Measurements from ENCODE around the gene CD33.

CD33 gene

DNA sequence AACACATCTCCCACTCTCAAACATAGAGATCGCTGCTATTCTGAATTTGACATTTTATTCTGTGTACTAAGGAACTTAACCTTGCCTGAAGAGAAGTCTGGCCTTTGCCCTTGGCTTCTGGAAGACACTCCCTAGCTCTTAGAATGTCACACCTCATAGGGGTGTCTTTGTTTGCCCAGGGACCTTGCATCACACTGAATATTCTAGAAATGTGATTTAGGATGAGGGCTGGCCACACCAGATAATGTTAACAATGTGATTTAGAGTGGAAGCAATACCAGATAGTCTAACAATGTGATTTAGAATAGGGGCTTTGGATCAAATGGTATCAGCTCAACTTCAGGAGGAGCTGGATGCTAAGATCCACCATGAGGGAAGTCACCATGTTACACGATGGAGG lies 32.6 kb downstream of the CD33 start:
- in situ Hi-C loops (cut with MboI; ENCODE audit: low sequenced_read_pairs) = loop anchor here (10.0 kb wide), 1 partner anchor 93 kb away; no protein-coding TSS in a partner anchor

DNA sequence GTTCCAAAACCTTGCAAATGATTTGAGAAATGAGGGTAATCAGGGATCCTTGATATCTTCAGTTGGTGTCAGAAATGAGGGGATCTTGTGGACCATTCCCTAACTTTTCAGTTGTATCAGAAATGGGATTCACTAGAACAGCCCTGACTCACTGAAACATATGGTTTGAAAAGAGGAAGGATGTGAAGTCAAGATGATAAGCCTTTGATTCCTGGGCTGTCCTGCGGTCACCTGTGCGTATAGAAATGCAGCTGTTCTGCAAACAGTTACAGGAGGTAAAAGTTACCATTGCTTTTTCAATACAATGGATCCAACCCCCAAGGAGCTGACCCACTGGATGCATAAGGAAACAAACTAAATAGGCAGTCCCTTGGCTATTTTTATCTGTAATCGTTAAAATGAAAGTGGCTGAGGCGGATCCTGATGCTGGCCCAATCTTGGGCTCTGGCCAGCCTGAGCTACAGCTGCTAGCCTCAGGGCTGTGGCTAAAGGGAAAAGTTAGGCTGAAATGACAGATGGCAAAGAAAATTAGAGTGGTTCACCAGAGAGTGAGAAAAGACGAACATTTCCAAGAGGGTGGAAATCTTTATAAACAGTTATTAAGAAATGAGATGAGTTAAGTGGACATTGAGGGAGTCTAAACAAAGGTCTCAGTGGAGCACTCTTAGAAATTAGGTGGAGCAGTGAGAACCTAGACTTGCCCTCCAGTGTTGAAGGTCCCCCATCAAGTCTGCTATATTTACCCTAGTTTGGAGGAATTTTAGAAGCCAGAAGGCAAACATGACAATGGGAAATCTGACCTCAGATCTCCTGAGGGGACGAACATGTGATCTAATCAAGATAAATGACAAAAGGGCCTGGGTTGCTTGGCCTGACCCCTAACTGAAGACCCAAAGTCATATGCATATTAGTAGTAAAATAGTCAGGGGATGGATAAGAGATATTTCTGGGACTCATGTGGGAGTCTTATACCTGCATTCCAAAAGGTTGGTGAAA lies 33.6 kb downstream of the CD33 start:
- in situ Hi-C loops (cut with MboI; ENCODE audit: low sequenced_read_pairs) = loop anchor here (10.0 kb wide), 1 partner anchor 94 kb away; no protein-coding TSS in a partner anchor

DNA sequence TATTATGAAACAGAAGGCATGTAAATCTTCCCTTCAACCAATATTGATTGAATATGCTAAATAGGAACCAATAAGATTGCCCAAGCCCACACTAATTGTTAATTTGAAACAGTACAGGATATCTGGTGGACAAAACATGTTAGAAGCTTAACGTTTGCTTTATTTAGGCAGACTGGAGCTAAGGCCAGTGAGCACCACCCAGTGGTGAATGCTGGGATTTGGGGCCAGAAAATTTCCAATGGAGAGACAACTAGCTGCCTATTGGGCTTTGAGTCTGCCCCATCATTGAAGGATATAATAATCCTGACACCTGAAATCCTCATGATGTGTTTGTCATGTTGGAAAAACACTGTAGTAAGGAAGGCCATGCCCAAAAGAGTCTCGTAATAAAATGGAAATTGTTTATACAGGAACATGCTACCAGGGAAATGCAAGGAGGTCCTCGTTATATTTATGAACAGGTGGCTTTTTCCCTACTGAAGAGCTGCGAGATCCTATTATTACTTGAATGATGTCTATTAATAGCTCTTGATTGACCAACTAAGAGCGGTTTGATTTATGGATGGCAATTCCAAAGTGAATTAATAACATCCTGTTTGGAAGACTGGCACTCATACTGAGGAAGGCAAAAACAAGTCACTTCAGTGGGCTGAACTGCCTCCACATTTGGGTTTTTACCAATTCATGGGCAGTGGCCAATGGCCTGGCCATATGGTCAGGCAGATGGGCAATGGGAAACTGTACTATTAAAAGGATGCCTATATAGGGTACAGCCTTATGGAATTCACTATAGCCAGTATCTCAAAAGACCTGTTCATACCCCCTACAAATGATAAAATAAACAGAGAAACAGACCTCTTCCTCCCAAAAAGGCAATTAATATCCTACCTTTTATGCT lies 34.7 kb downstream of the CD33 start:
- in situ Hi-C loops (cut with MboI; ENCODE audit: low sequenced_read_pairs) = loop anchor here (10.0 kb wide), 1 partner anchor 95 kb away; no protein-coding TSS in a partner anchor

DNA sequence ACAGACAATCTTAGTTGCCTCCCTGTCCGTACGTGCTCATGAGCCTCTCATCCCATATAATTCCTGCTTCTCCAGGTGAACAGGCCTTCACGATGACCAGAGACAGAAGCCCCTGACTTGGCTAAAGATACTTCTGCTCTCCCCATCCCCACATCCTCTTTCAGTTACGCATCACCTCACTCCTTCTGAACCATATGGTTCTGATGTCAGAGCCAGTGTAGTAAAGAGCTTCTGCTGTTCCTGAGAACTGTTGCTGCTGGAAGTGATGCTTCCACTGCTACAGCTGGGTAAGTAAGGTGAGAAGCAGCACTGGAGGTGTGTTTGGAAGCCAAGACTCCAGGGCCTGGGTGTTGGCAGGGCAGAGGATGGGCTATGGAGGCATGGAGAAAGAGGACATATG lies 38.9 kb downstream of the CD33 start:
- in situ Hi-C loops (cut with MboI; ENCODE audit: low sequenced_read_pairs) = no loop called here

DNA sequence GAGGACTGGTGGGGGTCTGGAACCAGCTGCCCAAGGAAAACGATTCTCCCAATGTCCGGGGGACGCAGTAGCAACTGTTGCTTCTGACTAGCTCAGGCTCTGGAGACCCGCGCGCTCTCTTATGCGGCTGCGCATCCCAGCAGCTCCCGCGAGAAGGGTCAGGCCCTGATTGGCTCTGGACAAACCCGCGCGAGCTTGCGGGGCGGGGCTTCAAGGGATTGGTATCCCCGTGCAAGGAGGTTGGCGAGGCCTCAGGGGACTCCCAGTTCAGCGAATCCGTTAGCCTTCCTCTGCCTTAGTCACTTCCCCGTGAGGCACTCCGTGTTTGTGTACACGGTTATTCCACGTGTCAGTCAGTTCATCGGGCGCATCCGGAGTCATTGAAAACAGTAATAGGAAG lies 46.2 kb downstream of the CD33 start:
- in situ Hi-C loops (cut with MboI; ENCODE audit: low sequenced_read_pairs) = no loop called here

DNA sequence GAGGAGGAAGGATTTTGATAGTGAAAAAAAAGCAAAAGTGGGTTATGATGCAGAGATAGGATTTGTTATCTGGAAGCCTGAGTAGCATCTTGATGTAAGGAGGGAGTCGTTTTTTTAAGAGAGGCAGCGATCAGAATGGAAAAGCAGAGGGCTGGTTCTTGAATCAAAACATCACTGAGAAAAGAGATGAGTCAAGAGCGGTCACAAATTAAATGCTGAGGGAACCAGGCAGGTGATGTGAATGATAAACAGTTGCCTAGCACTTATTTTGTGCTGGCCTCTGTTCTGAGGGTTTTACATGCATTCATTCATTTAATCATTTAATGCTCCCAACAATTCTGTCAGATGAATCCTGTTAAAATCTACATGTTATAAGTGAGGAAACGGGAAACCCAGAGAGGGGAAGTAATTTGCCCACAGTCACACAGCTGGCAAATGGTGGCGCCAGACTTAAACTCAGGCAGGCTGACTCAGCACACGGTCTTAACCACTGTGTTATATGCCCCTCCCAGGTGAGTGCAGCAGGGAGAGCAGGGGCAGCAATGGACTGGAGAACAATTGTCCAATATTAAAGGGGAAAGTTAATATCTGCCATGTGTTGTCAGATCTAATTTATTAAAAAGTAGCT lies 47.4 kb downstream of the CD33 start:
- in situ Hi-C loops (cut with MboI; ENCODE audit: low sequenced_read_pairs) = no loop called here

DNA sequence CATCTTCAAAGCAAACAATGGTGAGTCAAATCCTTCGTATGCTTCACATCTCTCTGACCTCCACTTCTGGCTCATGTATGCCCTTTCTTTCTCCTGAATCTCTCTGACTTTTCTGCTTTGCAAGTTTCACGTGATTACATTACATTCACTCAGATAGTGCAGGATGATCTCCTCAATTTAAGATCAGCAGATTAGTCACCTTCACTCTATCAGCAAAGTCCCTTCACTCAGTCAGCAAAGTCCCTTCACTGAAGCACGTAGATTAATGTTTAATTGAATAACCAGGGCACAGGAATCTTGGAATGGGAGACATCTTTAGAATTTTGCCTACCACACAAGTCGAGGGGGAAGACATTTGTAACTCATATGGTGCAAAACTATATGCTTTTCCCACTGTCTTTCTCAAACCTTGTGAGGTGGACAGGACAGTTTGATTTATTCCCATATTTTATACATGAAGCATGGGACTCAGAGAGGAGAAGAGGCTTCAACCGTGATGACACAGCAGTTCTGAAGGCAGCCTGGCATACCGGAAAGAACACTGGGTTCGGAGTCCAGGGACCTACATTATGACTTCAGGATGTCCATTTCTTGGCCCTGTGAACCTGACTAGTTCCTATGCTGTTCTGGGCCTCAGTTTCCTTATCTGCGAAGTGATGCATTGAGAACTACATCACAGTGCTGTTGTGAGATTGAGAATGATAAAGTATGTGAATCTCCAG lies 49.3 kb downstream of the CD33 start:
- in situ Hi-C loops (cut with MboI; ENCODE audit: low sequenced_read_pairs) = no loop called here

DNA sequence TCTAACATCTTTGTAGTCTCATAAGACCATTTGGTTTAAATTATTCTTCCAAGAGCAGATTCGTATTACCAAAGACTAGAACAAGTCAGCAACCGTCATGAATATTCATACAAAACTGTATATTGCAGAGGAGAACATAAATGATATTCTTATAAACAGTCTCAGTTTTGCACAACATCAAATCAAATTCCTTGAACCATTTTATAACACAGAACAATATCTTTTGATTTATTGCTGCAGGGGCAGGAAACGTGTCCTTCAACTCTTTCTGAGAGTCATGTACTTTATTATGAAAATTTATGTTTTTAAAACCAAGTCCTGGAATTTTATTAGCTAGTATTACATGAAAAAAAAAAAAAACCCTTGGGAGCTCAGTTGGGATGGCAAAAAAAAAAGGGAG lies 52.2 kb downstream of the CD33 start:
- in situ Hi-C loops (cut with MboI; ENCODE audit: low sequenced_read_pairs) = no loop called here

DNA sequence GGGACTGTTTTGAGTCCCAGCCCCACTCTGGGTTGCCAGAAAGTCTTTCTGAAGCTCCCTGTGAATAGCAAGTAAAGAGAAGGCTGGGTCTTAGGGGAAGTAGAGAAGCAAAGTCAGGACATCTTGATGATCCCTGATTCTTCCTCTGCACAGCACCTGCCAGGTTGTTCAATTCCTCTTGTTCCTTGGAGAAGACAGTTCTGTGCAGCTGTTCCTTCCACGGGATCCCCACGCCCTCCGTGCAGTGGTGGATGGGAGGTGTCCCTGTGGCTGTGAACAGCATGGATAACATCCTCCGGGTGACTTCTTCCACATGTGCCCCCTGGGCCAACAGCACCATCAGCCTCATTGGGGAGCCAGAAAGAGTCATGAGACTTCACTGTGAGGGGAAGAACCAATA lies 57.5 kb downstream of the CD33 start:
- in situ Hi-C loops (cut with MboI; ENCODE audit: low sequenced_read_pairs) = no loop called here

DNA sequence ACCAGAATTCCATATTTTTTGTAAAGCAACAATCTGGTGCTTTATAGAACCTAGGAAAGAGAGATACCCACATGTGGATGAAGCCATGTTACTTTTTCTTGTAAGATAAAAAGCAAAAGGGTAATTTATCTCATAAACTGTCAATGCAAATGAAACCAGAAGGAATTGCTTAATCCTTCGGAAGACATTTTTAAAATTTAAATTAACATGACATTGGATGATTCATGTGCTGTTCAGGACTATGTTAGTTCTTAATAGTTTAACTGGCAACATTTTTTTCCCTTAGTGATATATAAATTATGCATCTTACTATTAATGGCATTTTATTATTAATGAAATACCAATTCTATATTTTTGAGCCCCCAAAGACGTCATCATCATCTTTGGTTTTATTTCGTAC lies 60.8 kb downstream of the CD33 start:
- in situ Hi-C loops (cut with MboI; ENCODE audit: low sequenced_read_pairs) = no loop called here

All from HL-60/S4 treated with phorbol 12-myristate 13-acetate at 8.2 ng/mL for 4 days and 3 days (cell line).